Transverse colon (tissue), 4 donors: ENCODE measurements around the gene COQ8B. TPM values are rescaled to one million over a fixed set of nuclear protein-coding genes. Genes with fewer than 3 reads are reported as not detected.

ENCODE experiments used
- DNase-seq: peaks from one replicate; pipeline ENCODE4 v3.0.0-alpha.2; 2019
- H3K27ac ChIP-seq, 4 donors: fragments of 200-600 bp; sonication (generic); 2 replicates each; pipeline ENCODE4 v1.5.1; 2016 to 2018; ENCODE audit warnings: inconsistent platforms in 4 of 4
- H3K27me3 ChIP-seq: fragments of 200-600 bp; sonication (generic); 2 replicates; pipeline ENCODE4 v1.5.1; 2017; ENCODE audit warnings: inconsistent platforms
- H3K36me3 ChIP-seq, 4 donors: fragments of 200-600 bp; sonication (generic); 2 replicates each; pipeline ENCODE4 v1.5.1; 2017 to 2019; ENCODE audit warnings: inconsistent platforms in 4 of 4
- H3K4me1 ChIP-seq, 4 donors: fragments of 200-600 bp; sonication (generic); 2 replicates each; pipeline ENCODE4 v1.5.1; 2017 to 2020; ENCODE audit warnings: inconsistent platforms in 4 of 4
- H3K4me3 ChIP-seq, 4 donors: fragments of 200-600 bp; sonication (generic); 1 replicate in 1 of 4; 2 replicates in 3 of 4; pipeline versions ENCODE4 v1.5.1 to v1.6.1; 2017 to 2019; ENCODE audit warnings: inconsistent platforms in 4 of 4
- H3K9me3 ChIP-seq, 2 donors: fragments of 200-600 bp; sonication (generic); 2 replicates each; pipeline ENCODE4 v1.5.1; 2017 to 2019; ENCODE audit warnings: inconsistent platforms in 2 of 2
- EP300 ChIP-seq: sonication (generic); formaldehyde crosslinking; IDR thresholded peaks from one replicate; pipeline ENCODE4 v1.6.1; 2017; ENCODE audit warnings: antibody characterized with exemption, low read depth
- POLR2A ChIP-seq: fragments of 450-650 bp; IDR thresholded peaks from one replicate; pipeline ENCODE4 v1.6.1; 2016; ENCODE audit warnings: antibody characterized with exemption, mild to moderate bottlenecking, moderate library complexity
- POLR2AphosphoS5 ChIP-seq, 3 donors: sonication (generic); formaldehyde crosslinking; IDR thresholded peaks; one replicate each; pipeline ENCODE4 v1.6.1; 2016; ENCODE audit warnings: antibody characterized with exemption in 3 of 3
- WGBS, 2 donors: methylation state at CpG; one replicate each; pipeline ENCODE4 v1.1.5; 2018; ENCODE audit warnings: low coverage in 1 of 2; 5-methylcytosine and 5-hydroxymethylcytosine counted together
- in situ Hi-C, 4 donors: fragments of 200-750 bp; cut with MboI; loops; one replicate each; pipeline versions ENCODE4 v1.15.0 to v1.15.1; 2017; ENCODE audit warnings: low sequenced_read_pairs in 3 of 4, low pct_ligation_motif_present in 1 of 4, low pct_unique_long_range_greater_than_20kb in 1 of 4
- intact Hi-C: fragments of 100-400 bp; cut with DNase I; formaldehyde crosslinking; loops from one replicate; pipeline ENCODE4 v1.15.1; 2023; ENCODE audit warnings: low total_unique reads
- total RNA-seq, 4 donors: library from RNA; depleted of rRNA; stranded (reverse); fragments of >200 nt; gene quantifications; one replicate each; pipeline ENCODE4 v1.1.0, GENCODE V29; 2016
- TF ChIP-seq, protein P1 (sequence below), 5 experiments: fragments of 200-600 bp in 3 of 5; fragments of 450-650 bp in 2 of 5; sonication (generic) in 3 of 5; IDR thresholded peaks; 1 replicate in 2 of 5; 2 replicates in 3 of 5; pipeline ENCODE4 v1.5.1; 2016 to 2017; ENCODE audit warnings: antibody characterized with exemption in 5 of 5, inconsistent platforms in 3 of 5, mild to moderate bottlenecking in 2 of 5, moderate library complexity in 1 of 5

COQ8B gene
- total RNA-seq, 4 donors from 2014 or later, result 15.3 to 41.2 (median 36.5) TPM

- Histone ChIP-seq H3K36me3 (no peaks in the 10 kb centered on the region), H3K4me1 (peaks cover 10 to 20% (median 19%) of the 10 kb centered on the region in 4 donors), H3K9me3 (no peaks in the 10 kb centered on the region), H3K4me3 (no peak overlapping the region), H3K27ac (no peak overlapping the region), H3K27me3 (no peaks in the 10 kb centered on the region)
- WGBS, 2 donors, result 85 to 93% methylated on average over 4 to 7 of the region's 7 CpGs
- intact Hi-C loops, result loop anchor here (10.0 kb wide), 1 partner anchor 753 kb away; the partner anchor contains the start of gene ZNF546
- no peak for DNase-seq
- TF ChIP-seq, protein P1, sequence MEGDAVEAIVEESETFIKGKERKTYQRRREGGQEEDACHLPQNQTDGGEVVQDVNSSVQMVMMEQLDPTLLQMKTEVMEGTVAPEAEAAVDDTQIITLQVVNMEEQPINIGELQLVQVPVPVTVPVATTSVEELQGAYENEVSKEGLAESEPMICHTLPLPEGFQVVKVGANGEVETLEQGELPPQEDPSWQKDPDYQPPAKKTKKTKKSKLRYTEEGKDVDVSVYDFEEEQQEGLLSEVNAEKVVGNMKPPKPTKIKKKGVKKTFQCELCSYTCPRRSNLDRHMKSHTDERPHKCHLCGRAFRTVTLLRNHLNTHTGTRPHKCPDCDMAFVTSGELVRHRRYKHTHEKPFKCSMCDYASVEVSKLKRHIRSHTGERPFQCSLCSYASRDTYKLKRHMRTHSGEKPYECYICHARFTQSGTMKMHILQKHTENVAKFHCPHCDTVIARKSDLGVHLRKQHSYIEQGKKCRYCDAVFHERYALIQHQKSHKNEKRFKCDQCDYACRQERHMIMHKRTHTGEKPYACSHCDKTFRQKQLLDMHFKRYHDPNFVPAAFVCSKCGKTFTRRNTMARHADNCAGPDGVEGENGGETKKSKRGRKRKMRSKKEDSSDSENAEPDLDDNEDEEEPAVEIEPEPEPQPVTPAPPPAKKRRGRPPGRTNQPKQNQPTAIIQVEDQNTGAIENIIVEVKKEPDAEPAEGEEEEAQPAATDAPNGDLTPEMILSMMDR (IDR thresholded peaks at IDR 0.05), result no peak
- TF ChIP-seq EP300 (no peak), POLR2A (no peak), POLR2AphosphoS5 (IDR thresholded peaks at IDR 0.05) (no peak)
- in situ Hi-C loops, result no loop called here
Observed at GRCh38 chr19:40747536-40747935, 30.9 kb upstream of the COQ8B start.

GRCh38 chr19:40745402-40745780 lies 28.7 kb upstream of the COQ8B start:
- Histone ChIP-seq H3K27me3 (no peaks in the 10 kb centered on the region), H3K4me3 (no peak overlapping the region), H3K36me3 (no peaks in the 10 kb centered on the region), H3K27ac (peak overlapping the region in 1 of 4 donors; percentile 7), H3K9me3 (no peaks in the 10 kb centered on the region), H3K4me1 (peaks cover 9 to 12% (median 12%) of the 10 kb centered on the region in 4 donors)
- WGBS, 2 donors, result 75 to 83% methylated on average over 6 to 7 of the region's 7 CpGs
- in situ Hi-C loops (no loop called here), intact Hi-C loops (loop anchor here (10.0 kb wide), 1 partner anchor 751 kb away; the partner anchor contains the start of gene ZNF546)
- no peak for DNase-seq
- TF ChIP-seq POLR2AphosphoS5 (IDR thresholded peaks at IDR 0.05), result no peak
- no peak for TF ChIP-seq POLR2A
- TF ChIP-seq EP300, result no peak
- TF ChIP-seq, protein P1 (IDR thresholded peaks at IDR 0.05), result no peak

DNA sequence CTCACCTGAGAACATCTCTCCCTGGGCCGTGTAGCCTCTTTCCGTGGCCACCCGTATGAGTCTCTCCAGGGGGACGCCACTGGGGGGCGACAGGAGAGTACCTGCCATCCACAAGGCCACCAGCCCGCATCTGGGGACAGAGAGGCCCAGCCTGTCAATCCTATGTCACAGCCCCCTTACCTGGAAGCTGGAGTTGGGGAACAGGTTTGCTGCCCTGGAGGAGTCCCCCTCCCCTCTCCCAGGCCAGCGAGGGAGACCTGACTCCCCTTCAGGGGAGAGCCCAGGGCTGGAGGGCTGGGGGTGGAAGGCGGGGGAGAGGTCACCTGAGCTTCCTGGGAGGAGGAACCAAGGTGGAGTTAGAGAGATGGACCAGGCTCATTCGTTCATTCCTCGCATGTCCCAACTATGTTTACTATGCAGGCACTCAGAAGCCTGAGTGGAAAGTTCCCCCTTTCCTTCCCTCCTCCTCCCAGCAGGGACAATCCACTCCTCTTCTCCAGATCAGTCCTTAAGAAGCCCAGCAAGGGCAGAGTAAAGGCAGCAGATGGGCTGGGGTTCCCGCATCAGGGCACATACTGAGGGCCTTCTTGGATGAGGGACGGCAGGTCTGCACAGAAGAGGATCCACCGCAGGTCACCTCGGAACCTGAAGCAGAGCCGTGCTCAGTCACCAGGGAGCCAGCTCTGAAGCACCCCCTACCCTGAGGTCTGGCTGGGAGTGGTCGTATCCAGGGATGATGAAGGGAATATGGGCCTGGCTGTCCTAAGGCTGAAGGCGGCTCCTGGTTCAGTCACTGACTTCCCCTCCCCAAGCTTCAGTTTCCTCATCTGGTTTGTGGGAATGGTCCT lies 28.1 kb upstream of the COQ8B start:
- in situ Hi-C loops (no loop called here), intact Hi-C loops (loop anchor here (10.0 kb wide), 1 partner anchor 750 kb away; the partner anchor contains the start of gene ZNF546)
- Histone ChIP-seq H3K36me3 (no peaks in the 10 kb centered on the region), H3K27ac (peak overlapping the region in 1 of 4 donors; percentile 7), H3K4me3 (no peak overlapping the region), H3K9me3 (no peaks in the 10 kb centered on the region), H3K4me1 (peaks cover 7 to 9% (median 8%) of the 10 kb centered on the region in 4 donors), H3K27me3 (no peaks in the 10 kb centered on the region)
- TF ChIP-seq POLR2A, result no peak
- TF ChIP-seq POLR2AphosphoS5 (IDR thresholded peaks at IDR 0.05), result no peak
- TF ChIP-seq, protein P1 (IDR thresholded peaks at IDR 0.05), result no peak
- TF ChIP-seq EP300, result no peak
- DNase-seq, result no peak
- WGBS, 2 donors, result 75% methylated on average over 14 of the region's 17 CpGs; no CpG with 5 or more reads in 1 of the 2 donors

- H3K27me3 ChIP-seq, result no peaks in the 10 kb centered on the region
- H3K9me3 ChIP-seq, result no peaks in the 10 kb centered on the region
- in situ Hi-C loops, result no loop called here
- peaks cover 0 to 4% (median 0%) of the 10 kb centered on the region in 4 donors for H3K36me3 ChIP-seq
- no peak overlapping the region for H3K4me3 ChIP-seq
- DNase-seq, result no peak
- 86% methylated on average over 10 of the region's 10 CpGs; no CpG with 5 or more reads in 1 of the 2 donors for WGBS, 2 donors
- H3K4me1 ChIP-seq, result peaks cover 0 to under 1% (median 0%) of the 10 kb centered on the region in 4 donors
- no peak overlapping the region for H3K27ac ChIP-seq
- TF ChIP-seq POLR2AphosphoS5 (IDR thresholded peaks at IDR 0.05) (no peak), EP300 (no peak), POLR2A (no peak)
- intact Hi-C loops, result loop anchor here (10.0 kb wide), 1 partner anchor 749 kb away; the partner anchor contains the start of gene ZNF546
Observed at GRCh38 chr19:40743926-40744325, 27.2 kb upstream of the COQ8B start.
